ENCODE measurements around the gene VPS41.

GRCh38 chr7:38839851-38840250, 69.1 kb downstream of the VPS41 start:
- TF ChIP-seq CTCF (conservative IDR thresholded peaks at IDR 0.05) (no peak), EZH2 (IDR thresholded peaks at IDR 0.05; ENCODE audit: low read depth) (no peak)

All from PC-9 (cell line).